Gastrocnemius medialis (tissue), 4 donors: ENCODE data around the gene LBX1. TPM values are rescaled to one million over a fixed set of nuclear protein-coding genes. Genes with fewer than 3 reads are reported as not detected.
A peak's percentile ranks its signal among the peaks of the same experiment; 100 is the strongest.

ENCODE experiments used
- ATAC-seq, 2 donors: fragments of 150-250 bp; one replicate each; pipeline ENCODE4 v1.9.1; 2016
- DNase-seq, 2 donors: peaks; one replicate each; pipeline ENCODE4 v3.0.0-alpha.2; 2019
- H3K27ac ChIP-seq, 4 donors: fragments of 200-600 bp; sonication (generic); 1 replicate in 1 of 4; 2 replicates in 3 of 4; pipeline ENCODE4 v1.5.1; 2016 to 2018; ENCODE audit warnings: mild to moderate bottlenecking in 2 of 4, moderate library complexity in 1 of 4
- H3K27me3 ChIP-seq, 3 donors: fragments of 200-600 bp; sonication (generic) in 2 of 3; 1 replicate in 1 of 3; 2 replicates in 2 of 3; pipeline versions ENCODE4 v1.5.1 to v1.6.0; 2016 to 2019; ENCODE audit warnings: mild to moderate bottlenecking in 1 of 3, moderate library complexity in 1 of 3
- H3K36me3 ChIP-seq, 2 donors: fragments of 200-600 bp; sonication (generic) in 1 of 2; one replicate each; pipeline ENCODE4 v1.5.1; 2017 to 2018
- H3K4me1 ChIP-seq, 2 donors: fragments of 200-600 bp; sonication (generic) in 1 of 2; one replicate each; pipeline ENCODE4 v1.5.1; 2016 to 2017; ENCODE audit warnings: mild to moderate bottlenecking in 2 of 2
- H3K4me3 ChIP-seq, 4 donors: fragments of 200-600 bp; sonication (generic) in 3 of 4; 1 replicate in 1 of 4; 2 replicates in 3 of 4; pipeline ENCODE4 v1.5.1; 2016 to 2019; ENCODE audit warnings: mild to moderate bottlenecking in 2 of 4
- H3K9me3 ChIP-seq, 3 donors: fragments of 200-600 bp; sonication (generic) in 2 of 3; 1 replicate in 1 of 3; 2 replicates in 2 of 3; pipeline ENCODE4 v1.5.1; 2016 to 2019
- POLR2A ChIP-seq, 2 donors: fragments of 450-650 bp; IDR thresholded peaks; one replicate each; pipeline ENCODE4 v1.6.1; 2017; ENCODE audit warnings: antibody characterized with exemption in 2 of 2, mild to moderate bottlenecking in 2 of 2, moderate library complexity in 2 of 2
- in situ Hi-C, 4 donors: fragments of 200-750 bp; cut with MboI; loops; one replicate each; pipeline versions ENCODE4 v1.15.0 to v1.8.0; 2017; ENCODE audit warnings: low sequenced_read_pairs in 4 of 4
- intact Hi-C: fragments of 100-400 bp; cut with DNase I; formaldehyde crosslinking; loops from one replicate; pipeline ENCODE4 v1.15.1; 2023; ENCODE audit warnings: low total_unique reads
- total RNA-seq, 4 donors: library from RNA; depleted of rRNA; stranded (reverse); fragments of >200 nt; gene quantifications; one replicate each; pipeline versions ENCODE4 v1.1.0 to v1.2.3, GENCODE V29; 2016
- TF ChIP-seq, protein P1 (sequence below), 5 experiments: fragments of 450-650 bp in 3 of 5; fragments of 200-600 bp in 2 of 5; sonication (generic) in 2 of 5; IDR thresholded peaks in 4 of 5; conservative IDR thresholded peaks in 1 of 5; 1 replicate in 4 of 5; 2 replicates in 1 of 5; pipeline ENCODE4 v1.5.1; 2016 to 2019; ENCODE audit warnings: antibody characterized with exemption in 5 of 5, mild to moderate bottlenecking in 3 of 5, moderate library complexity in 3 of 5

The LBX1 gene
- total RNA-seq, 4 donors from 2014 or later, result 10.7 to 25.9 (median 13.0) TPM

DNA sequence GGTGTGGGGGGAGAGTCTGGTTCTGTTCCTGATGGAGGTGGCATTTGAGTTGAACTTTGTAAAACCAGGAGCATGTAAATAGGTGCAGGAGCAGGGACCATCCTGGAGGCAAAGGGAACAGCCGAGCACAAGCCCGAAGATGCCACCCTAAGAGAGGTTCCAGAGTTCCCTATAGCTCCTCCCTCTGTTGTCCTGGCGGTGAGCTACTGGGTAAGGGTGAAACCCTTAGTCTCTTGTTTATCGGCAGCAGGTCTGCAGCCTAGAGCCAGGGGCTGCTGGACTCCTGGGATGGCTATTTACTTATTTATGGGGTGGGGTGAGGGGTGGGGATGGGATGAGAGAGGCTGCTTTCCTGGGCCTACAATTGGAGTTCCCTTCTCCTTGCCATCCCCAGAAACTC is 6.5 kb upstream of the LBX1 start:
- Histone ChIP-seq H3K27ac (no peak overlapping the region), H3K36me3 (no peaks in the 10 kb centered on the region), H3K4me3 (no peak overlapping the region), H3K9me3 (no peaks in the 10 kb centered on the region), H3K27me3 (peaks cover 6 to 32% (median 7%) of the 10 kb centered on the region in 3 donors), H3K4me1 (peaks cover 18 to 30% of the 10 kb centered on the region in 2 donors)
- in situ Hi-C loops (no loop called here), intact Hi-C loops (no loop called here)
- TF ChIP-seq POLR2A (IDR thresholded peaks at IDR 0.05), result no peak
- TF ChIP-seq, protein P1, sequence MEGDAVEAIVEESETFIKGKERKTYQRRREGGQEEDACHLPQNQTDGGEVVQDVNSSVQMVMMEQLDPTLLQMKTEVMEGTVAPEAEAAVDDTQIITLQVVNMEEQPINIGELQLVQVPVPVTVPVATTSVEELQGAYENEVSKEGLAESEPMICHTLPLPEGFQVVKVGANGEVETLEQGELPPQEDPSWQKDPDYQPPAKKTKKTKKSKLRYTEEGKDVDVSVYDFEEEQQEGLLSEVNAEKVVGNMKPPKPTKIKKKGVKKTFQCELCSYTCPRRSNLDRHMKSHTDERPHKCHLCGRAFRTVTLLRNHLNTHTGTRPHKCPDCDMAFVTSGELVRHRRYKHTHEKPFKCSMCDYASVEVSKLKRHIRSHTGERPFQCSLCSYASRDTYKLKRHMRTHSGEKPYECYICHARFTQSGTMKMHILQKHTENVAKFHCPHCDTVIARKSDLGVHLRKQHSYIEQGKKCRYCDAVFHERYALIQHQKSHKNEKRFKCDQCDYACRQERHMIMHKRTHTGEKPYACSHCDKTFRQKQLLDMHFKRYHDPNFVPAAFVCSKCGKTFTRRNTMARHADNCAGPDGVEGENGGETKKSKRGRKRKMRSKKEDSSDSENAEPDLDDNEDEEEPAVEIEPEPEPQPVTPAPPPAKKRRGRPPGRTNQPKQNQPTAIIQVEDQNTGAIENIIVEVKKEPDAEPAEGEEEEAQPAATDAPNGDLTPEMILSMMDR (IDR thresholded peaks at IDR 0.05 in 4 of 5, conservative IDR thresholded peaks at IDR 0.05 in 1 of 5), result no peak
- ATAC-seq (no peak), DNase-seq (no peak)

DNA sequence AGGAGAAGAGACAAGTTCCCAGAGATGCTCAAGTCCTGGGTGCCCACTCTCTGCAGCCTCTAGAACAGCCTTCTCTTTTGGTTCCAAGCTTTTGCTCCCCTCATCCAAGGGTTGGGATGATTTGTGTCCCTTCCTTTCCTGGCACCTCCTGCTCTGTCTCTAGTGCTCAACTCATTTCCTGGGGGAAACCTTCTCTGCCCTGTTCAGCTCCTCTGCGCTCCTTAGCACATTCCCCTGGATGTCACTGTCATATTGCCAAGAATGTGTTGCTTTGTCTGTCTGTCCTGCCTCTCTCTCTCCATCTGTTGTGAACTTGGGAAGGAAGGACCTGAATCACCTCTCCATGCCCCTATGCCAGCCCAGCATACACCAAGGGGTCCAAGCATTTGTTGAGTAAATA is 5.1 kb upstream of the LBX1 start:
- H3K9me3 ChIP-seq, result no peaks in the 10 kb centered on the region
- in situ Hi-C loops (no loop called here), intact Hi-C loops (no loop called here)
- no peak for ATAC-seq
- TF ChIP-seq, protein P1 (IDR thresholded peaks at IDR 0.05 in 4 of 5, conservative IDR thresholded peaks at IDR 0.05 in 1 of 5), result no peak
- TF ChIP-seq POLR2A (IDR thresholded peaks at IDR 0.05), result no peak
- DNase-seq, result no peak
- H3K4me3 ChIP-seq, result no peak overlapping the region
- peaks cover 6 to 32% (median 9%) of the 10 kb centered on the region in 3 donors for H3K27me3 ChIP-seq
- peaks cover 24 to 36% of the 10 kb centered on the region in 2 donors for H3K4me1 ChIP-seq
- H3K36me3 ChIP-seq, result no peaks in the 10 kb centered on the region
- H3K27ac ChIP-seq, result no peak overlapping the region

DNA sequence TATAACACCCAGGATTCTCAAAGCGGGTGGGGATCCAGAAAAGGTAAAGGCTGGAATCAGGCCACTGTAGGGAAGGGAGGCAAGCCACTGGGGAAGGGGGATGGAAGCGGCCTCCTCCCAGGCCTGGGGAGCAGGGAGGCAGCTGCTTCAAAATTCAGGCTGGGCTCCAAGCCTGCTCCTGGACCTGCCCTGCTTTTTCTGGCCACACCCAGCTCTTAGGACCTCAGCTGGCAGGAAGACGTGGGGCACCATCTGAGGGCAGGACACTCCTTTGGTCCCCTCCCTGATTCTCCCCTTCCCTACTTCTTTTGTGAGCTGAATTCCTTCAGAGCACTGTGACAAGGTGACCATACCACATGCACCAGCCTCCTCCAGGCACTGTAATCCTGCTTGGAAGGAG is 4.6 kb upstream of the LBX1 start:
- in situ Hi-C loops, result no loop called here
- Histone ChIP-seq H3K36me3 (no peaks in the 10 kb centered on the region), H3K9me3 (no peaks in the 10 kb centered on the region), H3K4me3 (no peak overlapping the region), H3K27ac (peak overlapping the region in 1 of 4 donors; percentile 11), H3K4me1 (peaks cover 24 to 40% of the 10 kb centered on the region in 2 donors), H3K27me3 (peaks cover 6 to 32% (median 10%) of the 10 kb centered on the region in 3 donors)
- intact Hi-C loops, result no loop called here
- ATAC-seq (no peak), DNase-seq (no peak)
- TF ChIP-seq POLR2A (IDR thresholded peaks at IDR 0.05), result no peak
- TF ChIP-seq, protein P1 (IDR thresholded peaks at IDR 0.05 in 4 of 5, conservative IDR thresholded peaks at IDR 0.05 in 1 of 5), result no peak

- TF ChIP-seq, protein P1 (IDR thresholded peaks at IDR 0.05 in 4 of 5, conservative IDR thresholded peaks at IDR 0.05 in 1 of 5), result no peak
- no peak for TF ChIP-seq POLR2A (IDR thresholded peaks at IDR 0.05)
- Histone ChIP-seq H3K27me3 (peaks cover 6 to 32% (median 10%) of the 10 kb centered on the region in 3 donors), H3K36me3 (no peaks in the 10 kb centered on the region), H3K27ac (peak overlapping the region in 2 of 4 donors; percentile 11 to 21), H3K4me1 (peaks cover 24 to 40% of the 10 kb centered on the region in 2 donors), H3K9me3 (no peaks in the 10 kb centered on the region), H3K4me3 (no peak overlapping the region)
- DNase-seq (no peak), ATAC-seq (no peak)
- in situ Hi-C loops (no loop called here), intact Hi-C loops (no loop called here)
These were observed 4.2 kb upstream of the LBX1 start for GRCh38 chr10:101233443-101233842.
